ENCODE data around the gene PRR12.

Gene PRR12

DNA sequence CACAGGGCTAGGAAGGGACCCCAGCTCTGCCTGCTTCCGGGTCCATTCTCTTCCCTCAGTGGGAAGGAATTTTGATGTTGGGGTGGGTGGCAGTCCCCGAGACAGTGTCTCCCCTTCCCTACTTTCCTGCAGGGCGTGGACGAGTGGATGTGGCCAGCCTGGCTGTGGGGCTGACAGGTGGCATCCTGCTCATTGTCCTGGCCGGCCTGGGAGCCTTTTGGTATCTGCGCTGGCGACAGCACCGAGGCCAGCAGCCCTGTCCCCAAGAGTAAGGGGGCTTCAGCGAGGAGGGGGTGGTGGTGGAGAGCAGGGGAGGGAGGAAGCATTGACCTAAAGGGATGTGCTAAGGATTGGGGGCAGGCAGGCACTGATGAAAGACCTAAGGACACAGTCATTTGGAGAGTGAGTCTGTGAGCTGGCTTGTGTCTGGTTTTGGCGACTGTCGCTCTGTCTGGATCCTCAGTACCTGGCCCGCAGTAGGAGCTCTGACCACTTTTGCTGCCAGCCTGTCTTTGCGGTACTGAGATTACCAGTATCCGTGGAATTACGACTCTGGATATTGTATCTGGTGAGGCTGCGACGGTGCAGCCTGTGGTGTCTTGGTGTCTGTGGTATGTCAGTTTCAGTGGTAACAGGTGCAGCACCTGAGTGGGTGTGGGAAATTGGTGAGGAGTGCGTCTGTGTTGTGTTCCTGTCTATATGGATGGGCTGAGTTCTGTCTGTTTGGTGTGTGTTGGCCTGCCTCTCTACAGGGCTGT, 2.4 kb upstream of the PRR12 start:
- ChIA-PET POLR2A (interaction anchor here (0.7 kb wide), 1 partner anchor 226 kb away, joined by 7 read pairs; no protein-coding TSS in a partner anchor), CTCF (interaction anchor here (2.4 kb wide), 1 partner anchor 18 kb away, joined by 12 read pairs; no protein-coding TSS in a partner anchor)
- DNase-seq (ENCODE audit: extremely low spot score) = no peak

DNA sequence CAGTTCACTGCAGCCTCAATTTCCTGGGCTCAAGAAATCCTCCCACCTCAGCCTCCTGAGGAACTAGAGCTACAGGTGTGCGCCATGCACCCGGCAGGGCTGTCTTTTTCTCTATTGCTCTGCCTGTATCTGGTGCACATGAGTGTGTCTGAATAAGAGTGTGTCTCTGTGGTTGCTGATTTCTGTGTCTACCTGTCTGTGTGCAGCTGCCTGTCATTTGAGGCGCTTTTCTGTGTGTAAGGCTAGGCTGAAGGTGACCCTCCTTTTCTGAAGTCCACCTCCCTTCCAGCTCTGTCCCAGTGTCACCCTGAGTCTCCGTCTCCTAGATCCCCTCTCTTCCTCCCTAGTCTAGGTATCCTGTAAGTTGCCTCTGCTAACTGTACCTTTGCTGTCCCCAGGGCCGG, 1.5 kb upstream of the PRR12 start:
- POLR2A ChIA-PET = interaction anchor here (0.7 kb wide), 1 partner anchor 225 kb away, joined by 7 read pairs; no protein-coding TSS in a partner anchor
- no peak for DNase-seq (ENCODE audit: extremely low spot score)
- CTCF ChIA-PET = interaction anchor here (2.4 kb wide), 1 partner anchor 19 kb away, joined by 12 read pairs; no protein-coding TSS in a partner anchor
- TF ChIP-seq, protein P1, sequence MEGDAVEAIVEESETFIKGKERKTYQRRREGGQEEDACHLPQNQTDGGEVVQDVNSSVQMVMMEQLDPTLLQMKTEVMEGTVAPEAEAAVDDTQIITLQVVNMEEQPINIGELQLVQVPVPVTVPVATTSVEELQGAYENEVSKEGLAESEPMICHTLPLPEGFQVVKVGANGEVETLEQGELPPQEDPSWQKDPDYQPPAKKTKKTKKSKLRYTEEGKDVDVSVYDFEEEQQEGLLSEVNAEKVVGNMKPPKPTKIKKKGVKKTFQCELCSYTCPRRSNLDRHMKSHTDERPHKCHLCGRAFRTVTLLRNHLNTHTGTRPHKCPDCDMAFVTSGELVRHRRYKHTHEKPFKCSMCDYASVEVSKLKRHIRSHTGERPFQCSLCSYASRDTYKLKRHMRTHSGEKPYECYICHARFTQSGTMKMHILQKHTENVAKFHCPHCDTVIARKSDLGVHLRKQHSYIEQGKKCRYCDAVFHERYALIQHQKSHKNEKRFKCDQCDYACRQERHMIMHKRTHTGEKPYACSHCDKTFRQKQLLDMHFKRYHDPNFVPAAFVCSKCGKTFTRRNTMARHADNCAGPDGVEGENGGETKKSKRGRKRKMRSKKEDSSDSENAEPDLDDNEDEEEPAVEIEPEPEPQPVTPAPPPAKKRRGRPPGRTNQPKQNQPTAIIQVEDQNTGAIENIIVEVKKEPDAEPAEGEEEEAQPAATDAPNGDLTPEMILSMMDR (IDR thresholded peaks at IDR 0.05; ENCODE audit: control extremely low read depth, extremely low read depth, low read depth, missing control alignments) = no peak

More for the DNA sequence above, 2.4 kb upstream of the PRR12 start:
- TF ChIP-seq, protein P1 (IDR thresholded peaks at IDR 0.05; ENCODE audit: control extremely low read depth, extremely low read depth, low read depth, missing control alignments) = no peak

DNA sequence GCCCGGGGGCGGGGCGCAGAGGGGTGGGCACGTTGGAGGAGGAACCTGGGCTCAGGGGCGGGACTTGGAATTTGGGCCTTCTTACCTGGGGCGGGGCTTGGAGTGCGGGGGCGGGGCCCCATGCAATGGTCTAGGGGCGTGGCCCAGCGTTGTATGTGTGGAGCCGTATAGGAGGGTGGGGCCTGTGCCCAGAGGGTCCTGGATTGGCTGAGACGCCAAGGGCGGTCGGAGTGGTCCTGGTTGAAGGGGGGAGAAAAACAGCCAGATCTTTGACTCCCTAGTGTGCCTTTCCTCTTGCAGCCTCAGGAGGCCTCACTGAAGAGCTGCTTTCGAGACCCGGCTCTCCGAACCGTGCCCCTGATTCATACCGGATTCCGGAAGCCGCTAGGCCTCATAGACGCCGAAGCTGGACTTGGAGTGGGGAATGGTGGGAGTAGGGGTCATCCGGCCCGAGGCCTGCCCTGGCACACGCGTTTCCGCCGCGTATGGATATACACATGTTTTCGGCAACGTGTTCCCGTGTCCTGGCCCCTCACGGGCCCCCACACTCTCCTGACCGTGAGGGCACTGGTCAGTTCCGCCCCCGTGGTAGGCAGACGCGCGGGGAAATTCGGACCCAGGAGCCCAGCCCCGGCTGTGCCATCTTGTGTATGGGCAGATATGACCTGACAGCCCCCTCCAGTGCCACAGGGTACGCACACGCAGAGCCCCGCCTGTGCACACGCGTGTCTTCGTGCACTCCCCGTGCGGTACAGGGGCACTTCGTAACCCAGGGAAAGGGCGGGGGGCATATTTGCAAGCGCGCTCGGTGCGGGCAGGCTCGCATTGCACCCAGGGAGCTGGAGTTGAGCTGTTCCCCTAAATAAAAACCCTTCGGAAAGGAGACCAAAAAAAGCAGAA, 661 bp upstream of the PRR12 start:
- ChIA-PET POLR2A (interaction anchor here (0.7 kb wide), 1 partner anchor 29 kb away, joined by 7 read pairs; no protein-coding TSS in a partner anchor), CTCF (interaction anchor here (2.4 kb wide), 1 partner anchor 20 kb away, joined by 12 read pairs; no protein-coding TSS in a partner anchor)
- TF ChIP-seq, protein P1 (IDR thresholded peaks at IDR 0.05; ENCODE audit: control extremely low read depth, extremely low read depth, low read depth, missing control alignments) = no peak
- DNase-seq (ENCODE audit: extremely low spot score) = peak; percentile 95

DNA sequence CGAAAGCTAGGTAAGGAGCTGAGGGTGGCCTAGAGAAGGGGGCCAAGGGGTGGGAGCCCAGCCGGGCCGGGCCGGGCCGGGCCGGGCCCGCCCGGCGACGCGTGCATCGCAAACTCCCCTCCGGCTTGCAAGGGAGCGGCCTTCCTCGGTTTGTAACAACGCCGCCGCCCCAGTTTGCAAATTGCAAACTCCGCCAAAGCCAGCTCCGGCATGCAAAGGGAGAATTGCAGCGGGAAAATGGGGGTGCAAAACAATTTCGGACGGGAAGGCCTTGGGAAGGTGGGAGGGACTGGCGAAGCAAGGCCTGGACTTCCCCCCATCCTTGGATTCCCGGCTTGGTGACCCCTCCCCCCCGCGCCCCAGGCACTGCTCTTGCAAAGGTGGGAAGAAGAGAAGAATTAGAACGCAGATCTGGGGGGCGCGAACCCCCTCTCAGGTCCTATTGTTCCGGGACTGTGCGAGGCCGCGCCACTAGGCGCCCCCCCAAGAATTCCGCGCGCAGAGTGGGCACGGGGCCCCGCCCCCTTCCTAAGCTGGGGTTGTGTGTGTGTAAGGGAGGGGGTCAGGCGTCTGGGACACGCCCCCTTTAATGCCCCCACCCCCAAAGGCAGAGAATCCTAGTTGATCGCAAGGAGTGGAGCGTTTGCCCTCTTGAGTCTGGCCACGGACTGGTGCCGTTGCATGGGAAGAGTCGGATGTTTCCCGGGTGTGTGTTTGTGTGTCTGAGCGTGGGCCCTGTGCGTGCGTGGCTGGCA, 926 bp downstream of the PRR12 start:
- TF ChIP-seq, protein P1 (IDR thresholded peaks at IDR 0.05; ENCODE audit: control extremely low read depth, extremely low read depth, low read depth, missing control alignments) = no peak
- no peak for DNase-seq (ENCODE audit: extremely low spot score)
- POLR2A ChIA-PET = no interaction called here
- CTCF ChIA-PET = interaction anchor here (1.0 to 1.4 kb wide), 2 partner anchors 31 to 89 kb away, joined by 3 to 4 read pairs; no protein-coding TSS in a partner anchor

DNA sequence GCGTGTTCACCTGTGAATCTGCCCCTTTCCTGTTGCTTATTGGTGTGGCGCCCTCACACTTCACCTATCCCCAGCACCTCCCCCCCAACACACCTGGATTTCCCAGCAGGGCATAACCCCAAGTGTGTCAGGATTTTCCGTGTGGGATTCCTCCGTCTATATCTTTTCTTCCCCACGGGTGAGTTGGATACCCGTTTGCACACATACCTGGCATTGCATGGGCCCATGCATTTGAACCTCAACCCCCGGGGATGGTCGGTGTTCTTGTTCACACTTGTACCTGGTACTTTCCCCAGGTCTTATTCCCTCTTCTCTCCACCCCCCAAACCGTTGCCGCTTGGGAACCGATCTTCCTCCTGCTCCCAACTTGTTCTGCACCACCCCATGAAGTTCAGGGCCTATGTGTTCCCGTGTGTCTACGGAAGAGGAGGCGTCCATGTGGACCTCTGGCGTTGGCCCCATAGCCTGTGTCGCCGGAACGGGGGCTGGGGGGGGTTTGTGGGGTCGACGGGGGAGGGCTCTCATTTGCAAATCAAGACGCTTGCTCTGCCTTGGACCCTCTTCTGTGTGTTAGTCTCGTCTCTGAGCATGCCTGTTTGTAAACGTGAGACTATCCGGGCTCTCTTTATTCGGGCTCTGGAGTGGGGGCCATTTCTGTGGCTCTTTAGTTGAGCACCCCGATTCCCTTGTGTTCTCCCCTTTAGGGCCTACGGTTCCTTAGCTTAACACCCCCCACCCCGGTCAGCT, 1.7 kb downstream of the PRR12 start:
- CTCF ChIA-PET = interaction anchor here (0.8 to 1.4 kb wide), 4 partner anchors 12 to 88 kb away, joined by 3 to 4 read pairs (median 4); partner anchors contain the start of gene PRRG2
- no peak for DNase-seq (ENCODE audit: extremely low spot score)

More for the DNA sequence above, 1.7 kb downstream of the PRR12 start:
- TF ChIP-seq, protein P1 (IDR thresholded peaks at IDR 0.05; ENCODE audit: control extremely low read depth, extremely low read depth, low read depth, missing control alignments) = no peak
- POLR2A ChIA-PET = interaction anchor here (1.1 to 1.9 kb wide), 4 partner anchors 13 to 83 kb away, joined by 3 to 9 read pairs (median 4); partner anchors contain the start of genes RRAS and SCAF1
